GM23338 (cell line): ENCODE data around the gene SYT17. TPM values are rescaled to one million over a fixed set of nuclear protein-coding genes. Genes with fewer than 3 reads are reported as not detected.
A peak's percentile ranks its signal among the peaks of the same experiment; 100 is the strongest.

Experiments used
- ATAC-seq: fragments of 200-7000 bp; cut with Tn5 transposase; 3 replicates; pipeline ENCODE4 v1.9.1; 2020
- DNase-seq: peaks from one replicate; pipeline ENCODE4 v3.0.0-alpha.2; 2015; ENCODE audit warnings: low spot score
- H2AFZ ChIP-seq: fragments of 200-600 bp; sonication (generic); 2 replicates; pipeline ENCODE4 v1.8.0; 2016; ENCODE audit warnings: antibody characterized with exemption, mild to moderate bottlenecking, moderate library complexity
- H3F3A ChIP-seq: fragments of 200-600 bp; sonication (generic); replicated peaks from 2 replicates; pipeline ENCODE4 v1.8.0; 2017; ENCODE audit warnings: antibody characterized with exemption, mixed run types, low read depth
- H3K27ac ChIP-seq: fragments of 200-600 bp; sonication (generic); 2 replicates; pipeline ENCODE4 v1.6.1; 2016; ENCODE audit warnings: low read depth
- H3K27me3 ChIP-seq: fragments of 200-600 bp; sonication (generic); 2 replicates; pipeline ENCODE4 v1.8.0; 2016; ENCODE audit warnings: mild to moderate bottlenecking, mixed run types, moderate library complexity; ENCODE audit not compliant: insufficient read depth
- H3K36me3 ChIP-seq: fragments of 200-600 bp; sonication (generic); 2 replicates; pipeline ENCODE4 v1.8.0; 2016; ENCODE audit warnings: mild to moderate bottlenecking; ENCODE audit not compliant: insufficient read depth
- H3K4me1 ChIP-seq: fragments of 200-600 bp; sonication (generic); 2 replicates; pipeline ENCODE4 v1.8.0; 2016; ENCODE audit warnings: mild to moderate bottlenecking, moderate library complexity; ENCODE audit not compliant: insufficient read depth
- H3K4me2 ChIP-seq: fragments of 200-600 bp; sonication (generic); 2 replicates; pipeline ENCODE4 v1.7.1; 2017; ENCODE audit warnings: mixed run types
- H3K4me3 ChIP-seq: fragments of 200-600 bp; sonication (generic); 2 replicates; pipeline ENCODE4 v1.6.1; 2016; ENCODE audit warnings: mixed run types
- H3K79me2 ChIP-seq: fragments of 200-600 bp; sonication (generic); replicated peaks from 2 replicates; pipeline ENCODE4 v1.8.0; 2017; ENCODE audit warnings: mild to moderate bottlenecking; ENCODE audit not compliant: insufficient read depth
- H3K9me2 ChIP-seq: fragments of 200-600 bp; sonication (generic); 2 replicates; pipeline ENCODE4 v1.8.0; 2017; ENCODE audit not compliant: insufficient read depth
- H4K20me1 ChIP-seq: fragments of 200-600 bp; sonication (generic); replicated peaks from 2 replicates; pipeline ENCODE4 v1.8.0; 2017; ENCODE audit warnings: mild to moderate bottlenecking; ENCODE audit not compliant: insufficient read depth
- H3K27ac Mint-ChIP-seq: 2 replicates; pipeline ENCODE4 v1.8.0; 2020; ENCODE audit warnings: inconsistent platforms, mild to moderate bottlenecking, moderate library complexity, mixed read lengths
- H3K27me3 Mint-ChIP-seq: 3 replicates; pipeline ENCODE4 v1.8.0; 2022; ENCODE audit warnings: low read depth, mild to moderate bottlenecking, moderate library complexity, mixed read lengths, inconsistent platforms; ENCODE audit not compliant: insufficient read depth, poor library complexity
- H3K36me3 Mint-ChIP-seq: 3 replicates; pipeline ENCODE4 v1.8.0; 2021; ENCODE audit warnings: low read depth, mild to moderate bottlenecking, inconsistent platforms, moderate library complexity, mixed read lengths
- H3K4me1 Mint-ChIP-seq: 3 replicates; pipeline ENCODE4 v1.8.0; 2020; ENCODE audit warnings: mild to moderate bottlenecking, inconsistent platforms, mixed read lengths
- H3K4me3 Mint-ChIP-seq: 3 replicates; pipeline ENCODE4 v1.8.0; 2021; ENCODE audit warnings: moderate library complexity, mild to moderate bottlenecking, inconsistent platforms, mixed read lengths
- H3K9me3 Mint-ChIP-seq: 3 replicates; pipeline ENCODE4 v1.8.0; 2020; ENCODE audit warnings: moderate library complexity, mild to moderate bottlenecking, inconsistent platforms, mixed read lengths
- EZH2 ChIP-seq: fragments of 200-600 bp; sonication (generic); IDR thresholded peaks from one replicate; pipeline ENCODE4 v1.8.0; 2017; ENCODE audit warnings: antibody characterized with exemption, mild to moderate bottlenecking, low read depth; ENCODE audit not compliant: unreplicated experiment
- STAT1 ChIP-seq: IDR thresholded peaks from one replicate; pipeline ENCODE4 v1.6.1; 2016; ENCODE audit warnings: antibody characterized with exemption; ENCODE audit not compliant: unreplicated experiment
- ZNF114 ChIP-seq: fragments of 250-450 bp; sonication (Bioruptor Pico); IDR thresholded peaks from 2 replicates; pipeline ENCODE4 v1.5.0; 2020; ENCODE audit warnings: mild to moderate bottlenecking, moderate library complexity
- ZNF462 ChIP-seq: fragments of 250-450 bp; sonication (Bioruptor Pico); IDR thresholded peaks from 2 replicates; pipeline ENCODE4 v1.5.0; 2020; ENCODE audit warnings: mild to moderate bottlenecking, moderate library complexity
- polyA plus RNA-seq: library from polyadenylated mRNA; unstranded; fragments of >200 nt; fragmentation: Nextera tagmentation; extraction: Ambion mirVana; gene quantifications from 2 replicates; pipeline ENCODE4 v1.2.1, GENCODE V29; 2016
- total RNA-seq: library from RNA; depleted of rRNA; stranded (reverse); fragments of >200 nt; shearing (Covaris generic); gene quantifications from 2 replicates; pipeline ENCODE4 v1.2.3, GENCODE V29; 2014
- TF ChIP-seq, protein P1 (sequence below): IDR thresholded peaks from one replicate; pipeline ENCODE4 v1.6.1; 2018; ENCODE audit warnings: antibody characterized with exemption; ENCODE audit not compliant: unreplicated experiment

Gene SYT17
- total and polyA plus RNA-seq, 2 experiments from 2014 or later: 5.3 to 9.5 TPM

GRCh38 chr16:19131825-19132218 is 36.2 kb upstream of the SYT17 start:
- Histone ChIP-seq H3K4me3 (no peak overlapping the region), H3K79me2 (no peaks in the 10 kb centered on the region), H2AFZ (no peak overlapping the region), H3K9me2 (no peaks in the 10 kb centered on the region), H3F3A (no peaks in the 10 kb centered on the region), H3K27me3 (no peaks in the 10 kb centered on the region), H3K4me2 (0 out of 2 replicates have a peak overlapping the region, but pooled peaks have one; percentile 64), H4K20me1 (no peaks in the 10 kb centered on the region), H3K36me3 (no peaks in the 10 kb centered on the region), H3K4me1 (peaks cover 23% of the 10 kb centered on the region), H3K27ac (no peak overlapping the region)
- peaks cover 38% of the 10 kb centered on the region for H3K4me1 Mint-ChIP-seq
- TF ChIP-seq EZH2: no peak
- TF ChIP-seq, protein P1, sequence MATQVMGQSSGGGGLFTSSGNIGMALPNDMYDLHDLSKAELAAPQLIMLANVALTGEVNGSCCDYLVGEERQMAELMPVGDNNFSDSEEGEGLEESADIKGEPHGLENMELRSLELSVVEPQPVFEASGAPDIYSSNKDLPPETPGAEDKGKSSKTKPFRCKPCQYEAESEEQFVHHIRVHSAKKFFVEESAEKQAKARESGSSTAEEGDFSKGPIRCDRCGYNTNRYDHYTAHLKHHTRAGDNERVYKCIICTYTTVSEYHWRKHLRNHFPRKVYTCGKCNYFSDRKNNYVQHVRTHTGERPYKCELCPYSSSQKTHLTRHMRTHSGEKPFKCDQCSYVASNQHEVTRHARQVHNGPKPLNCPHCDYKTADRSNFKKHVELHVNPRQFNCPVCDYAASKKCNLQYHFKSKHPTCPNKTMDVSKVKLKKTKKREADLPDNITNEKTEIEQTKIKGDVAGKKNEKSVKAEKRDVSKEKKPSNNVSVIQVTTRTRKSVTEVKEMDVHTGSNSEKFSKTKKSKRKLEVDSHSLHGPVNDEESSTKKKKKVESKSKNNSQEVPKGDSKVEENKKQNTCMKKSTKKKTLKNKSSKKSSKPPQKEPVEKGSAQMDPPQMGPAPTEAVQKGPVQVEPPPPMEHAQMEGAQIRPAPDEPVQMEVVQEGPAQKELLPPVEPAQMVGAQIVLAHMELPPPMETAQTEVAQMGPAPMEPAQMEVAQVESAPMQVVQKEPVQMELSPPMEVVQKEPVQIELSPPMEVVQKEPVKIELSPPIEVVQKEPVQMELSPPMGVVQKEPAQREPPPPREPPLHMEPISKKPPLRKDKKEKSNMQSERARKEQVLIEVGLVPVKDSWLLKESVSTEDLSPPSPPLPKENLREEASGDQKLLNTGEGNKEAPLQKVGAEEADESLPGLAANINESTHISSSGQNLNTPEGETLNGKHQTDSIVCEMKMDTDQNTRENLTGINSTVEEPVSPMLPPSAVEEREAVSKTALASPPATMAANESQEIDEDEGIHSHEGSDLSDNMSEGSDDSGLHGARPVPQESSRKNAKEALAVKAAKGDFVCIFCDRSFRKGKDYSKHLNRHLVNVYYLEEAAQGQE: no peak
- no peak for TF ChIP-seq ZNF114 (CRISPR knock-in tag)
- TF ChIP-seq STAT1: no peak
- no peak for TF ChIP-seq ZNF462 (CRISPR knock-in tag)
- ATAC-seq: no peak
- peaks cover 13% of the 10 kb centered on the region for H3K27me3 Mint-ChIP-seq
- no peak overlapping the region for H3K4me3 Mint-ChIP-seq
- no peaks in the 10 kb centered on the region for H3K36me3 Mint-ChIP-seq
- no peak for DNase-seq
- H3K9me3 Mint-ChIP-seq: 0 out of 3 replicates have a peak, but pooled peaks cover 4% of the 10 kb centered on the region
- H3K27ac Mint-ChIP-seq: no peak overlapping the region
